Ovary (tissue), 9 donors: Measurements from ENCODE around the gene REEP3. TPM values are rescaled to one million over a fixed set of nuclear protein-coding genes. Genes with fewer than 3 reads are reported as not detected.

Experiments used
- DNase-seq, 5 donors: peaks; one replicate each; pipeline ENCODE4 v3.0.0-alpha.2; 2019 to 2020
- H3K27ac ChIP-seq, 2 donors: fragments of 200-600 bp; one replicate each; pipeline versions ENCODE4 v1.5.1 to v1.8.0; 2019 to 2022
- H3K27me3 ChIP-seq: fragments of 200-600 bp; one replicate; pipeline ENCODE4 v1.8.0; 2022
- H3K36me3 ChIP-seq: fragments of 200-600 bp; sonication (generic); one replicate; pipeline ENCODE4 v1.5.1; 2019
- H3K4me1 ChIP-seq: one replicate; pipeline ENCODE4 v1.8.1; 2013; ENCODE audit warnings: mild to moderate bottlenecking, moderate library complexity; ENCODE audit not compliant: insufficient read depth
- H3K4me3 ChIP-seq: fragments of 200-600 bp; sonication (generic); one replicate; pipeline ENCODE4 v1.5.1; 2017
- H3K9me3 ChIP-seq, 2 donors: fragments of 200-600 bp in 1 of 2; sonication (generic) in 1 of 2; one replicate each; pipeline versions ENCODE4 v1.5.1 to v1.8.1; 2013 to 2019; ENCODE audit warnings: mild to moderate bottlenecking in 1 of 2, moderate library complexity in 1 of 2
- CTCF ChIP-seq, 3 donors: fragments of 450-650 bp in 2 of 3; fragments of 200-600 bp in 1 of 3; IDR thresholded peaks; one replicate each; pipeline versions ENCODE4 v1.5.1 to v1.8.0; 2016 to 2022; ENCODE audit warnings: antibody characterized with exemption in 3 of 3, mild to moderate bottlenecking in 1 of 3
- EP300 ChIP-seq: sonication (generic); formaldehyde crosslinking; IDR thresholded peaks from one replicate; pipeline ENCODE4 v1.6.1; 2017; ENCODE audit warnings: antibody characterized with exemption
- POLR2A ChIP-seq: fragments of 450-650 bp; IDR thresholded peaks from one replicate; pipeline ENCODE4 v1.6.1; 2017; ENCODE audit warnings: antibody characterized with exemption, mild to moderate bottlenecking, moderate library complexity
- WGBS, 3 donors: extraction: QIAGEN DNeasy Blood & Tissue Kit in 1 of 3; methylation state at CpG; one replicate each; pipeline versions ENCODE4 v1.1.5 to v1.1.7; 2013 to 2017; 5-methylcytosine and 5-hydroxymethylcytosine counted together
- intact Hi-C, 4 donors: fragments of 100-400 bp; cut with DNase I; formaldehyde crosslinking; loops; one replicate each; pipeline versions ENCODE4 v1.11.0 to v1.15.1; 2022 to 2023
- polyA plus RNA-seq, 2 donors: library from polyadenylated mRNA; stranded (reverse); fragments of 200-250 nt in 1 of 2; fragments of 350-450 nt in 1 of 2; fragmentation: Illumina TruSeq in 1 of 2; extraction: RNeasy Lipid Tissue Mini Kit (QIAGEN cat#74804) in 1 of 2; gene quantifications; one replicate each; pipeline ENCODE4 v1.2.3, GENCODE V29; 2013 to 2014
- total RNA-seq, 7 donors: library from RNA; depleted of rRNA in 2 of 7; stranded (reverse); fragments of >200 nt in 2 of 7; fragmentation: NEBNext Ultra II Directional in 3 of 7; extraction: Animal tissue kit (Norgen Biotek cat#: 25700) in 3 of 7; gene quantifications; one replicate each; pipeline versions ENCODE4 v1.1.0 to v1.2.4, GENCODE V29; 2016 to 2023
- donor health status: DM: no; HTN: no; CAD: no; lungs with moderate emphysema.
- donor health status: DM: no; HTN: no; CAD: no.
- donor health status: Bipolar disorder and iron deficiency.
- donor health status: DM: yes; HTN: yes; CAD: no.
- donor health status: DM: no; HTN: no; CAD: no.
- donor health status: DM: yes; HTN: yes; CAD: no.

The REEP3 gene
- total and polyA plus RNA-seq, 9 donors, result 9.3 to 30.5 (median 23.1) TPM

GRCh38 chr10:63583909-63584724 is 62.9 kb downstream of the REEP3 start:
- 23 to 31% (median 27%) methylated on average over 5 of the region's 5 CpGs for whole genome bisulfite sequencing, 3 donors
- H3K9me3 ChIP-seq, result no peaks in the 10 kb centered on the region
- no peak overlapping the region for H3K4me3 ChIP-seq
- intact Hi-C loops, result no loop called here
- no peaks in the 10 kb centered on the region for H3K36me3 ChIP-seq
- TF ChIP-seq CTCF (IDR thresholded peaks at IDR 0.05), result no peak
- TF ChIP-seq POLR2A, result no peak
- TF ChIP-seq EP300, result no peak
- DNase-seq, result no peak
- H3K27me3 ChIP-seq, result no peaks in the 10 kb centered on the region
- peaks cover 7% of the 10 kb centered on the region for H3K4me1 ChIP-seq
- no peak overlapping the region for H3K27ac ChIP-seq

- DNase-seq, result no peak
- no peak overlapping the region for H3K27ac ChIP-seq
- TF ChIP-seq POLR2A, result no peak
- TF ChIP-seq CTCF (IDR thresholded peaks at IDR 0.05), result no peak
- TF ChIP-seq EP300, result no peak
- no peaks in the 10 kb centered on the region for H3K9me3 ChIP-seq
- peaks cover 7% of the 10 kb centered on the region for H3K4me1 ChIP-seq
- no peaks in the 10 kb centered on the region for H3K27me3 ChIP-seq
- H3K4me3 ChIP-seq, result no peak overlapping the region
- intact Hi-C loops, result no loop called here
- H3K36me3 ChIP-seq, result no peaks in the 10 kb centered on the region
These were observed 63.5 kb downstream of the REEP3 start for GRCh38 chr10:63584725-63585035.

- intact Hi-C loops, result no loop called here
- Histone ChIP-seq H3K27ac (no peak overlapping the region), H3K9me3 (no peaks in the 10 kb centered on the region), H3K27me3 (no peaks in the 10 kb centered on the region), H3K4me1 (peaks cover 7% of the 10 kb centered on the region), H3K4me3 (no peak overlapping the region), H3K36me3 (no peaks in the 10 kb centered on the region)
- TF ChIP-seq POLR2A, result no peak
- no peak for TF ChIP-seq EP300
- no peak for TF ChIP-seq CTCF (IDR thresholded peaks at IDR 0.05)
- DNase-seq, result no peak
- 61 to 74% (median 67%) methylated on average over 1 of the region's 1 CpG for WGBS, 3 donors
These were observed 63.8 kb downstream of the REEP3 start for GRCh38 chr10:63585041-63585440.

GRCh38 chr10:63586043-63586442 is 64.8 kb downstream of the REEP3 start:
- Histone ChIP-seq H3K27ac (no peak overlapping the region), H3K4me3 (no peak overlapping the region), H3K27me3 (no peaks in the 10 kb centered on the region), H3K36me3 (no peaks in the 10 kb centered on the region), H3K9me3 (no peaks in the 10 kb centered on the region), H3K4me1 (peaks cover 7% of the 10 kb centered on the region)
- WGBS, 3 donors, result 77 to 90% (median 88%) methylated on average over 2 of the region's 2 CpGs
- DNase-seq, result no peak
- intact Hi-C loops, result no loop called here
- TF ChIP-seq EP300 (no peak), CTCF (IDR thresholded peaks at IDR 0.05) (no peak), POLR2A (no peak)
